Mononuclear cell (primary cell): ENCODE results near the gene PXN. TPM values are rescaled to one million over a fixed set of nuclear protein-coding genes. Genes with fewer than 3 reads are reported as not detected.
"Not testable (repeated sequence)": the region's sequence is repeated elsewhere in the genome, so short reads cannot be mapped to it uniquely, and the experiment has no call there.

Experiments
- H3K27me3 ChIP-seq: 2 replicates; pipeline ENCODE4 v1.6.0; 2011; ENCODE audit warnings: low read length, control low read depth; ENCODE audit not compliant: insufficient read depth
- H3K4me1 ChIP-seq: 2 replicates; pipeline ENCODE4 v1.5.1; 2011; ENCODE audit warnings: mild to moderate bottlenecking, low read length, control low read depth; ENCODE audit not compliant: insufficient read depth
- H3K4me3 ChIP-seq: 2 replicates; pipeline ENCODE4 v1.5.1; 2011; ENCODE audit warnings: mild to moderate bottlenecking, low read length, moderate library complexity
- H3K9me3 ChIP-seq: 2 replicates; pipeline ENCODE4 v1.5.1; 2011; ENCODE audit warnings: low read depth, mild to moderate bottlenecking, control low read depth, low read length
- total RNA-seq: library from RNA; depleted of rRNA; stranded (reverse); fragments of >200 nt; gene quantifications from one replicate; pipeline ENCODE4 v1.2.3, GENCODE V29; 2012

PXN gene
- total RNA-seq, 1 donor: 80.8 TPM

GRCh38 chr12:120197542-120197887 lies 68.0 kb downstream of the PXN start:
- no peaks in the 10 kb centered on the region for H3K27me3 ChIP-seq
- no peak overlapping the region for H3K4me3 ChIP-seq
- no peaks in the 10 kb centered on the region for H3K9me3 ChIP-seq
- H3K4me1 ChIP-seq: peaks cover 61% of the 10 kb centered on the region

- not testable (repeated sequence) for H3K4me3 ChIP-seq, H3K9me3 ChIP-seq, H3K27me3 ChIP-seq
- peaks cover 56% of the 10 kb centered on the region for H3K4me1 ChIP-seq
Observed at GRCh38 chr12:120196817-120197541, 68.6 kb downstream of the PXN start.

- no peaks in the 10 kb centered on the region for H3K9me3 ChIP-seq
- no peak overlapping the region for H3K4me3 ChIP-seq
- no peaks in the 10 kb centered on the region for H3K27me3 ChIP-seq
- peaks cover 52% of the 10 kb centered on the region for H3K4me1 ChIP-seq
Observed at GRCh38 chr12:120196363-120196762, 69.2 kb downstream of the PXN start.

- Histone ChIP-seq H3K4me1 (peaks cover 42% of the 10 kb centered on the region), H3K4me3 (peak within 1 kb of the TSS; percentile 79), H3K9me3 (no peaks in the 10 kb centered on the region), H3K27me3 (no peaks in the 10 kb centered on the region)
Observed at GRCh38 chr12:120194534-120195395, 70.8 kb downstream of the PXN start, which contains the start of gene GCN1. GCN1 (minus strand) TSS chr12:120194715; CDS start chr12:120194697, 18 bp downstream.

GRCh38 chr12:120194226-120194533 lies 71.3 kb downstream of the PXN start:
- Histone ChIP-seq H3K27me3 (no peaks in the 10 kb centered on the region), H3K4me3 (peak overlapping the region; percentile 79), H3K9me3 (no peaks in the 10 kb centered on the region), H3K4me1 (peaks cover 36% of the 10 kb centered on the region)

GRCh38 chr12:120193286-120193685 lies 72.2 kb downstream of the PXN start:
- H3K27me3 ChIP-seq, H3K4me3 ChIP-seq, H3K9me3 ChIP-seq: not testable (repeated sequence)
- H3K4me1 ChIP-seq: peaks cover 27% of the 10 kb centered on the region

GRCh38 chr12:120190985-120191480 lies 74.5 kb downstream of the PXN start:
- no peaks in the 10 kb centered on the region for H3K27me3 ChIP-seq
- no peaks in the 10 kb centered on the region for H3K9me3 ChIP-seq
- H3K4me3 ChIP-seq: no peak overlapping the region
- peaks cover 25% of the 10 kb centered on the region for H3K4me1 ChIP-seq

GRCh38 chr12:120190386-120190785 lies 75.1 kb downstream of the PXN start:
- peaks cover 22% of the 10 kb centered on the region for H3K4me1 ChIP-seq

GRCh38 chr12:120186654-120187053 lies 78.9 kb downstream of the PXN start:
- no peaks in the 10 kb centered on the region for H3K9me3 ChIP-seq
- no peaks in the 10 kb centered on the region for H3K27me3 ChIP-seq
- H3K4me3 ChIP-seq: no peak overlapping the region
- H3K4me1 ChIP-seq: no peaks in the 10 kb centered on the region

More at GRCh38 chr12:120190386-120190785, 75.1 kb downstream of the PXN start:
- no peaks in the 10 kb centered on the region for H3K9me3 ChIP-seq
- H3K27me3 ChIP-seq: no peaks in the 10 kb centered on the region
- no peak overlapping the region for H3K4me3 ChIP-seq

- Histone ChIP-seq H3K9me3 (no peaks in the 10 kb centered on the region), H3K27me3 (no peaks in the 10 kb centered on the region), H3K4me3 (no peak overlapping the region), H3K4me1 (no peaks in the 10 kb centered on the region)
Observed at GRCh38 chr12:120183211-120183631, 82.3 kb downstream of the PXN start.

- Histone ChIP-seq H3K9me3 (no peaks in the 10 kb centered on the region), H3K4me1 (no peaks in the 10 kb centered on the region), H3K27me3 (no peaks in the 10 kb centered on the region), H3K4me3 (no peak overlapping the region)
Observed at GRCh38 chr12:120181991-120182631, 83.4 kb downstream of the PXN start.

- Histone ChIP-seq H3K4me1 (no peaks in the 10 kb centered on the region), H3K4me3 (no peak overlapping the region), H3K9me3 (no peaks in the 10 kb centered on the region), H3K27me3 (no peaks in the 10 kb centered on the region)
Observed at GRCh38 chr12:120180975-120181374, 84.6 kb downstream of the PXN start.

- H3K27me3 ChIP-seq: no peaks in the 10 kb centered on the region
Observed at GRCh38 chr12:120175537-120175936, 90.0 kb downstream of the PXN start.

GRCh38 chr12:120175062-120175461 lies 90.5 kb downstream of the PXN start:
- Histone ChIP-seq H3K4me1 (no peaks in the 10 kb centered on the region), H3K9me3 (no peaks in the 10 kb centered on the region), H3K27me3 (no peaks in the 10 kb centered on the region), H3K4me3 (no peak overlapping the region)

More at GRCh38 chr12:120175537-120175936, 90.0 kb downstream of the PXN start:
- no peaks in the 10 kb centered on the region for H3K4me1 ChIP-seq
- no peak overlapping the region for H3K4me3 ChIP-seq
- no peaks in the 10 kb centered on the region for H3K9me3 ChIP-seq

- Histone ChIP-seq H3K27me3 (no peaks in the 10 kb centered on the region), H3K4me1 (no peaks in the 10 kb centered on the region), H3K4me3 (no peak overlapping the region), H3K9me3 (no peaks in the 10 kb centered on the region)
Observed at GRCh38 chr12:120172053-120172452, 93.5 kb downstream of the PXN start.
